ENCODE measurements around the gene DMD.

The DMD gene

GRCh38 chrX:31287861-31288260, 1923.5 kb downstream of the DMD start:
- Histone ChIP-seq H2AFZ (ENCODE audit: low read depth, low read length) (no peak overlapping the region), H3K4me1 (ENCODE audit: insufficient read depth, low read length) (no peaks in the 10 kb centered on the region), H3K36me3 (ENCODE audit: insufficient read depth, low read length) (no peaks in the 10 kb centered on the region), H3K4me3 (ENCODE audit: low read length) (no peak overlapping the region), H3K9me3 (ENCODE audit: low read length) (peaks cover 1% of the 10 kb centered on the region), H3K27me3 (ENCODE audit: insufficient read depth, low read length) (peaks cover 4% of the 10 kb centered on the region)

GRCh38 chrX:31280580-31280979, 1930.8 kb downstream of the DMD start:
- Histone ChIP-seq H2AFZ (ENCODE audit: low read depth, low read length) (no peak overlapping the region), H3K27me3 (ENCODE audit: insufficient read depth, low read length) (no peaks in the 10 kb centered on the region), H3K4me1 (ENCODE audit: insufficient read depth, low read length) (no peaks in the 10 kb centered on the region), H3K9me3 (ENCODE audit: low read length) (no peaks in the 10 kb centered on the region), H3K4me3 (ENCODE audit: low read length) (no peak overlapping the region), H3K36me3 (ENCODE audit: insufficient read depth, low read length) (no peaks in the 10 kb centered on the region)

DNA sequence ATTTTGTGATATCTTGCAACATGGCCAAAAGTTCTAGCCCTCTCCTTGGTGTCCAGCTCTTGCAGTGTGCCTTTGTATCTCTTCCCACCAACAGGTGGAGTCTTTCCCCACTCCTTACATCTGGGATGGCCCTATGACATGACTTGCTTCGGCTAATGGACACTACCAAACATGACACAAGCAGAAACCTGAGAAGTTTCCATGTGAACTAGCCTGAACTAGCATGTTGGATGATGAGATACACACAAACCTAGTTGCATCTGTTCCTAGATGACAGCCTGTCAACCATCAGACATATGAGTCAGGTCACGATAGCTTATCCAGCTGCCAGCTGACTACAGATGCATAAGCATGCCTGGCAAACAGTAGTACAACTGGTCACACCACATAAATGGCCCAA, 1932.0 kb downstream of the DMD start:
- H2AFZ ChIP-seq (ENCODE audit: low read depth, low read length) = no peak overlapping the region
- H3K27me3 ChIP-seq (ENCODE audit: insufficient read depth, low read length) = no peaks in the 10 kb centered on the region
- no peaks in the 10 kb centered on the region for H3K36me3 ChIP-seq (ENCODE audit: insufficient read depth, low read length)

DNA sequence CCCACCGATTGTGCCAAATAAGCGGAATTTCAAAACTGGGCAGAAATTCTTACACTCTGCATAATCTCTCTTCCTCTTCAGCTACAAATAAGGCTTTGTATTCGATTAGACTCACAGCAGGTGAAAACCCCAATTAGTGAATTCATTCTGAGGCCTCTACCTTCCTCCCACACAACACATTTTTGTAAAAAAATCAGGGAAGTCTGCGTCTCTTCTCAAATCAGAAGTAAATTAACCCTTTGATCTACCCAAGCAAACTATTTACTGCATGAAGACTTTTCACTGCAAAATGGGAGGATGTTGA, 1938.9 kb downstream of the DMD start:
- no peaks in the 10 kb centered on the region for H3K27me3 ChIP-seq (ENCODE audit: insufficient read depth, low read length)

More for the DNA sequence above, 1932.0 kb downstream of the DMD start:
- Histone ChIP-seq H3K9me3 (ENCODE audit: low read length) (no peaks in the 10 kb centered on the region), H3K4me3 (ENCODE audit: low read length) (no peak overlapping the region), H3K4me1 (ENCODE audit: insufficient read depth, low read length) (no peaks in the 10 kb centered on the region)

DNA sequence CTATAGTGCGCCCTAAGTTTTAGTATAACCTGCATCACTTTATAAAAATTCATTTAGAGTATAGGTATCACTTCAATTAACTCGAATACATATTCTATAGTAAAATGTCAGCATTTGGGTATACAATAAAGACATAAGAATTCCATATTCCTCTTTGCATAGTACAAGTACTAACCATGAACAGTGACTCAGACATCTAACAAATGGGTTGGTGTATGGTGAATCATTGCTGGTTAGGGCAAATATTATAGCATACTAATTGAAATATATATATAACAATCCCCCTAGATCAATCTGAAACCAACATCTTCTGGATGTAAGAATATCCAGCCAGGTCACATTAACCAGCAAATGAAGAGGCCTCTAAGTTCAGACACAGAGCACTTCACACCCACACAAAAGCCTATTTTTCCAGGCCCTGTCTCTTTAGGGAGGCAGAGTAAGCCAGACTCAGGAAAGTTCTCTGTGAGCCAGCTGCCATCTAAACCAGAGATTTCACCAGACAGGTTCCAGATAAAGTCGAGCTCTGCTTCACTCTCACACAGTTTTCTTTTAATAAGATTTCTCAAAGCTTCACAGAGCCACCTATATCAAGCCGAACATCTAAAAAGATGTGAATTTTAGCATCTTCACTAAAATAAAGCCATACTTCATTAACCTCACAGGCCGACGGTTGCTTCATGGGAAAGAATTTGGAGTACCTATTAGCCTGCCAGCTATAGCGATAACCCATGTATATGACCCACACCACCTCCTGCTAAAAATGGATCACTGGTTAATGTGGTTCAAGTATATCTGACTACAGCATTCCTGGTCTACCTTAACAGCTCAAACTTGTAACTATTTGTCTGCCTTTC, 1939.5 kb downstream of the DMD start:
- Histone ChIP-seq H3K36me3 (ENCODE audit: insufficient read depth, low read length) (no peaks in the 10 kb centered on the region), H2AFZ (ENCODE audit: low read depth, low read length) (no peak overlapping the region), H3K9me3 (ENCODE audit: low read length) (no peaks in the 10 kb centered on the region), H3K4me1 (ENCODE audit: insufficient read depth, low read length) (peaks cover 14% of the 10 kb centered on the region), H3K4me3 (ENCODE audit: low read length) (no peak overlapping the region), H3K27me3 (ENCODE audit: insufficient read depth, low read length) (no peaks in the 10 kb centered on the region)

More for the DNA sequence above, 1938.9 kb downstream of the DMD start:
- Histone ChIP-seq H3K9me3 (ENCODE audit: low read length) (no peaks in the 10 kb centered on the region), H2AFZ (ENCODE audit: low read depth, low read length) (no peak overlapping the region), H3K4me3 (ENCODE audit: low read length) (no peak overlapping the region), H3K36me3 (ENCODE audit: insufficient read depth, low read length) (no peaks in the 10 kb centered on the region), H3K4me1 (ENCODE audit: insufficient read depth, low read length) (peaks cover 14% of the 10 kb centered on the region)

DNA sequence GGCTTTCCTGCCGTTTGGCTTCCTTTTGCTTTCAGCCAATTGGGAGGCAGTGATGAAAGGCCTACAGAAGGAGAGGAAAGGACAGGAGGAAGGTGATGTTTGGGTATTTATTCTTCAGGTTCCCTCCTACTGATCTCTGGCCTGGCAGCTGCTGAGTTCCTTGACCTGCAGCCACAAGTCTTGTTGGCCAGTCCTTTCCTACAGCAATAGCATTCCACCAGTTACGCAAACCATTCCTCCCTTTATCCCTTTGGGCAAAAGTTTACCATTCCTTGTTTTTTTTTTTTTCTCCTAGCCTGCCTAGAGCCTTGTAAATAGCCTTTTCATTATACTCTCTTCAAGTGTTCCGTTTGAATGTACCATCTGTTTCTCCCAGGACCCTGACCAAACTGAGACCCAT, 1941.4 kb downstream of the DMD start:
- no peak overlapping the region for H2AFZ ChIP-seq (ENCODE audit: low read depth, low read length)
- H3K36me3 ChIP-seq (ENCODE audit: insufficient read depth, low read length) = no peaks in the 10 kb centered on the region
- H3K4me3 ChIP-seq (ENCODE audit: low read length) = no peak overlapping the region
- H3K9me3 ChIP-seq (ENCODE audit: low read length) = no peaks in the 10 kb centered on the region
- H3K27me3 ChIP-seq (ENCODE audit: insufficient read depth, low read length) = no peaks in the 10 kb centered on the region
- peaks cover 14% of the 10 kb centered on the region for H3K4me1 ChIP-seq (ENCODE audit: insufficient read depth, low read length)

DNA sequence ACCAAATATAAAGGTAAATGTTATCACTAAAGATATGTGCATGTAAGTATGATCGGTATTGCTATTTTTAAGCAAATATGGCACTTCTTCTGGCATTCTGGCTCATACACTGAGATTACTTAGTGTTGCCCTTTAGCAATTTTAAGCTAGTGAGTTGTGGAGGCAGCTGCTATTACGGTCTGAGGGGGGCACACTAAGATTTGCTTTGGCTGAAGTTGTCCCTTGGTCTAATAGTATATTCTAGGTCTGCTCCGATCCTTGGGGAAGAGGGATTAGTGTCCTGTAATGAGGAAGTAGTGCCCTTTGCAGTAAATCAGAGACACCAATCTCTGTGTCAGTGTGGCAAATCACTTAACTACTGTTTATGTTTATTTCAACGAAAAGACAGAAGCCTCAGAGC, 1943.0 kb downstream of the DMD start:
- no peak overlapping the region for H2AFZ ChIP-seq (ENCODE audit: low read depth, low read length)
- H3K36me3 ChIP-seq (ENCODE audit: insufficient read depth, low read length) = no peaks in the 10 kb centered on the region
- H3K4me1 ChIP-seq (ENCODE audit: insufficient read depth, low read length) = peaks cover 7% of the 10 kb centered on the region
- H3K9me3 ChIP-seq (ENCODE audit: low read length) = no peaks in the 10 kb centered on the region
- no peak overlapping the region for H3K4me3 ChIP-seq (ENCODE audit: low read length)
- no peaks in the 10 kb centered on the region for H3K27me3 ChIP-seq (ENCODE audit: insufficient read depth, low read length)

GRCh38 chrX:31266203-31267076, 1944.9 kb downstream of the DMD start:
- H3K27me3 ChIP-seq (ENCODE audit: insufficient read depth, low read length) = no peaks in the 10 kb centered on the region
- peak overlapping the region; percentile 33 for H2AFZ ChIP-seq (ENCODE audit: low read depth, low read length)
- no peaks in the 10 kb centered on the region for H3K4me1 ChIP-seq (ENCODE audit: insufficient read depth, low read length)
- no peaks in the 10 kb centered on the region for H3K36me3 ChIP-seq (ENCODE audit: insufficient read depth, low read length)
- peak overlapping the region; percentile 58 for H3K4me3 ChIP-seq (ENCODE audit: low read length)
- H3K9me3 ChIP-seq (ENCODE audit: low read length) = no peaks in the 10 kb centered on the region

DNA sequence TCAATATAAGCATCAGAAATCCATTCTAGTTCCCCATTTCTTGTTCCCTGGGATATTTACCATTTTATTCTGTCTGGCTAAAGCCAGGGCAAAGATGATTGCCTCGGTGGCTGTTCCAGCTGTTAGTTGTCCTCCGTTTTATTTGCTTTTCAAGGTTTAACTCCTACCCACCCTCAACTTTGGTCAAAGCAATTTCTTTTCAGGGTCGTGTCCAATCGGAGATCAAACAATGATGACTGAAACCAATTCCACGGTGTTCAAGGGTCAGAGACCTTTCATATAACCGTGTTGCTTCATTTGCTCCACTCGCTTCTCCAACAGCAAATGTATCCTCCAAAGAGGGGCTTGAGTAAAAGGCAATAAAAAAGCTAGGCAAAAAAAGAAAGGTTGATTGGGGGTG, 1946.0 kb downstream of the DMD start:
- no peaks in the 10 kb centered on the region for H3K36me3 ChIP-seq (ENCODE audit: insufficient read depth, low read length)
- H3K4me1 ChIP-seq (ENCODE audit: insufficient read depth, low read length) = no peaks in the 10 kb centered on the region
- H2AFZ ChIP-seq (ENCODE audit: low read depth, low read length) = no peak overlapping the region
- no peaks in the 10 kb centered on the region for H3K9me3 ChIP-seq (ENCODE audit: low read length)
- no peaks in the 10 kb centered on the region for H3K27me3 ChIP-seq (ENCODE audit: insufficient read depth, low read length)
- no peak overlapping the region for H3K4me3 ChIP-seq (ENCODE audit: low read length)

DNA sequence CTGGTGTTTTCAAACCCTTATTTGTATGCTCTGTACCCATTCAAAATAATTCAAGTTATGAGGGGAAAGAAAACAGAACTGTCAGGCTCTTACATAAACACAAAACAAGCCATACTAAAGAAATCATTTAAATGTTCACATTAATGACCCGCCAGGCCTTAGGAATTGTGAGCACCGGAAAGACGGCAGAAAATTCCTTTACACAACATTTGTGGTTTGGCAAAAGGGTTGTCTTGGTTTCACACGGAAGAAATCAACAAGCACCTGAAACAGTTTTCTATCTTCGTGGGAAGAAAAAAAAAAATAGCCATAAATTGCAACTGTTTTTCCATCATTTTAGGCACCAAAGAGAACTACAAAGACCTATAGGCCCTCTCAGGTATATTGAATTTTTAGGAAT, 1951.0 kb downstream of the DMD start:
- no peak overlapping the region for H2AFZ ChIP-seq (ENCODE audit: low read depth, low read length)
- no peaks in the 10 kb centered on the region for H3K9me3 ChIP-seq (ENCODE audit: low read length)
- H3K27me3 ChIP-seq (ENCODE audit: insufficient read depth, low read length) = no peaks in the 10 kb centered on the region
- no peaks in the 10 kb centered on the region for H3K36me3 ChIP-seq (ENCODE audit: insufficient read depth, low read length)
- H3K4me1 ChIP-seq (ENCODE audit: insufficient read depth, low read length) = no peaks in the 10 kb centered on the region
- no peak overlapping the region for H3K4me3 ChIP-seq (ENCODE audit: low read length)

DNA sequence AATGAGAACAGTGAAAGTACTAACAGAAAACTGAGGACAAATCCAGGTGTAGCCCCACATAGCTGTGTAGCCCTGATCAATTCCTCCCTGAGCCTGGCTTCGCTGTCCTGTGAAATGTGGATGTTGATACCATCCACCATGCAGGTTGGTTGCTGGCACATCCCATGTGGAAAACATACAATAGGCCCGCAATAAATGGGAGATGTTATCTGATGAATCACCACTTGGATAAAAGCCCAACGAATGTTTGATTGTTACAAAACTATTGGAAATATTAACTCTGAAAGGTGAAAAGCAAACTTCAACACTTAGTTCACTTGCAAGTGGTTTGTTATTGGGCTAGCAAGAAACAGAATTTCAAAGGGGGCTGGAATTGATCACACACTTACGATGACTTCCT, 1953.2 kb downstream of the DMD start:
- Histone ChIP-seq H3K4me3 (ENCODE audit: low read length) (no peak overlapping the region), H3K36me3 (ENCODE audit: insufficient read depth, low read length) (no peaks in the 10 kb centered on the region), H3K27me3 (ENCODE audit: insufficient read depth, low read length) (no peaks in the 10 kb centered on the region), H3K9me3 (ENCODE audit: low read length) (no peaks in the 10 kb centered on the region), H3K4me1 (ENCODE audit: insufficient read depth, low read length) (no peaks in the 10 kb centered on the region), H2AFZ (ENCODE audit: low read depth, low read length) (no peak overlapping the region)

DNA sequence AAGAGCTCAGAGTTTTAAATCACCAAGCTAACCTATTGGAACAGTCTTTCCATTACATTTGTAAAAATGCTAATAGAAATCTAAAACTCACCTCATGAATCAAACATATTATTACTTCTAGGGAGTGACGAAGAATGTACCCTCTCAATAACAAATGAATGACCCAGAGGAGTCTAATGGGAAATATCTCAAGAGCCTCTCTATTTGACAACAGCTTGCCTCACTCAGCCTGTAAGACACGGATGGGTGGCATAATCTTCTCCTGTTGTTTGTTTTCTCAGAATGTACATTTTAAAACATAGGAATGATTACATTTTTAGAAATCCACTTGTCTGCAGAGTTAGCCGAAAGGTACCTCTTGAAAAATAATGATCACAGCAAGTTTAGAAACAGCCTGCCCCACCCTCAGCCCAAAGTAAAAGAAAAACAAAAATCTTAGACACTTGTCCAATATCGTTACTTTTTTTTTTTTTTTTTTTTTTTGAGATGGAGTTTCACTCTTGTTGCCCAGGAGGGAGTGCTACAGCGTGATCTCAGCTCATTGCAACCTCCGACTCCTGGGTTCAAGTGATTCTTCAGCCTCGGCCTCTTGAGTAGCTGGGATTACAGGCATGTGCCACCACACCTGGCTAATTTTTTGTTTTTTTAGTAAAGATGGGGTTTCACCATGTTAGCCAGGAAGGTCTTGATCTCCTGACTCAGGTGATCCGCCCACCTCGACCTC, 1955.9 kb downstream of the DMD start:
- Histone ChIP-seq H3K36me3 (ENCODE audit: insufficient read depth, low read length) (no peaks in the 10 kb centered on the region), H3K4me3 (ENCODE audit: low read length) (no peak overlapping the region), H2AFZ (ENCODE audit: low read depth, low read length) (no peak overlapping the region), H3K27me3 (ENCODE audit: insufficient read depth, low read length) (no peaks in the 10 kb centered on the region), H3K4me1 (ENCODE audit: insufficient read depth, low read length) (no peaks in the 10 kb centered on the region), H3K9me3 (ENCODE audit: low read length) (no peaks in the 10 kb centered on the region)

- H3K9me3 ChIP-seq (ENCODE audit: low read length) = no peaks in the 10 kb centered on the region
- H3K36me3 ChIP-seq (ENCODE audit: insufficient read depth, low read length) = no peaks in the 10 kb centered on the region
- no peak overlapping the region for H3K4me3 ChIP-seq (ENCODE audit: low read length)
- H3K4me1 ChIP-seq (ENCODE audit: insufficient read depth, low read length) = no peaks in the 10 kb centered on the region
- no peaks in the 10 kb centered on the region for H3K27me3 ChIP-seq (ENCODE audit: insufficient read depth, low read length)
- no peak overlapping the region for H2AFZ ChIP-seq (ENCODE audit: low read depth, low read length)
These were observed 1959.2 kb downstream of the DMD start for GRCh38 chrX:31252133-31252532.
